Lower lobe of right lung (tissue), 2 donors: ENCODE data around the gene THSD4. TPM values are rescaled to one million over a fixed set of nuclear protein-coding genes. Genes with fewer than 3 reads are reported as not detected.

Source experiments
- ATAC-seq, 2 donors: fragments of 200-7000 bp; cut with Tn5 transposase; one replicate each; pipeline ENCODE4 v1.9.1; 2020 to 2022; ENCODE audit warnings: mild to moderate bottlenecking in 2 of 2, moderate library complexity in 2 of 2
- DNase-seq: peaks from one replicate; pipeline ENCODE4 v3.0.0-alpha.2; 2020
- H3K27ac ChIP-seq: fragments of 200-600 bp; one replicate; pipeline ENCODE4 v1.8.0; 2022
- H3K27me3 ChIP-seq: fragments of 200-600 bp; one replicate; pipeline ENCODE4 v1.8.0; 2022; ENCODE audit warnings: low read depth
- H3K36me3 ChIP-seq: fragments of 200-600 bp; one replicate; pipeline ENCODE4 v1.8.0; 2022; ENCODE audit warnings: mild to moderate bottlenecking
- H3K4me1 ChIP-seq: fragments of 200-600 bp; one replicate; pipeline ENCODE4 v1.8.0; 2022
- H3K4me3 ChIP-seq: fragments of 200-600 bp; one replicate; pipeline ENCODE4 v1.8.0; 2022; ENCODE audit warnings: mild to moderate bottlenecking
- H3K9me3 ChIP-seq: fragments of 200-600 bp; one replicate; pipeline ENCODE4 v1.8.0; 2022
- intact Hi-C: fragments of 100-400 bp; cut with DNase I; formaldehyde crosslinking; loops from one replicate; pipeline ENCODE4 v1.11.0; 2022
- total RNA-seq: library from RNA; stranded (reverse); fragmentation: NEBNext Ultra II Directional; extraction: Animal tissue kit (Norgen Biotek cat#: 25700); gene quantifications from one replicate; pipeline ENCODE4 v1.2.1, GENCODE V29; 2021
- TF ChIP-seq, protein P1 (sequence below): fragments of 200-600 bp; IDR thresholded peaks from one replicate; pipeline ENCODE4 v1.8.0; 2022; ENCODE audit warnings: antibody characterized with exemption, mild to moderate bottlenecking
- donor health status: DM: no; HTN: yes; CAD: no; lungs with severe emphysema.

The THSD4 gene
- total RNA-seq, 1 donor from 2014 or later = 18.2 TPM

DNA sequence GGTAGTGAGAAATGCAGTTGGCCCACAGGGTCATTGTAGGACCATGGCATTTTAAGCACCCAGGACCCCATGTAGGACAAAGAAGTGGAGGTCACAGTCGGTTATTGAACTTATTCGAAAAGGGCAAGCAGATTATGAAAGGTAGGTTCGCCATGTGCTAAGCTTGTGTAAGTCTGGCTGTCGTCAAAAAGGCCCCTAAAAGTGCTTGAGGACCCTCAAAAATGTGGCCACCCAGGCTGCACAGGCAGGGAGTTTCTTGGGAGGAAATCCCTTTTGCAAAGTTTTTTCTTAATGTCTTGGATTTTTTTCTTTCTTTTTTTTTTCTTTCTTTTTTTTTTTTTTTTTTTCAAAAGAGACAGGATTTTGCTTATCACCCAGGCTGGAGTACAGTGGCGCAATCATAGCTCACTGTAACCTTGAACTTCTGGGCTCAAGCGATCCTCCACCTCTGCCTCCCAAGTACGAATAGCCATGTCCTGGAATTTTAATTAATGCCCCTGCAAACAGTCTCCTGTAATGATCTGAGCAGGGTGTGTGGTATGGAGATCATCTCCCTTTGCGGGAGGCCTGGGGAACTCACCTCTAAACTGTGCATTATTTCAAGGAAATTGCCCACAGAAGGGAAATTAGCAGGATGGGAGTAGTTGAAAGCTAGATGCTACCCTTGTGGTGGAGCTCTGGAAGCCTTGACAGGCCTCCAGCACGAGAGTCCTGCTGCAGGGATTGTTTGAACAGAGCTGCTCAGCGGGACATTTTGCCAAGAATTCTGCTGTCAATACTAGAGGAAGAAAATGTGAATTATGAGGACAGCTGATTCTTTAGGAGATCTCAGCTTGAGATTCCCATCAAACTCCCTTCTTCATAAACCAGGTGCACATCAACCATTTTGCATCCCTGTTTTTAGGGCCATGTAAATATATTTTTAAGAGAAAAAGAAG lies 28.4 kb downstream of the THSD4 start:
- Histone ChIP-seq H3K4me3 (no peak overlapping the region), H3K27me3 (no peaks in the 10 kb centered on the region), H3K27ac (no peak overlapping the region), H3K9me3 (no peaks in the 10 kb centered on the region), H3K4me1 (no peaks in the 10 kb centered on the region), H3K36me3 (no peaks in the 10 kb centered on the region)
- ATAC-seq (no peak), DNase-seq (no peak)
- TF ChIP-seq, protein P1, sequence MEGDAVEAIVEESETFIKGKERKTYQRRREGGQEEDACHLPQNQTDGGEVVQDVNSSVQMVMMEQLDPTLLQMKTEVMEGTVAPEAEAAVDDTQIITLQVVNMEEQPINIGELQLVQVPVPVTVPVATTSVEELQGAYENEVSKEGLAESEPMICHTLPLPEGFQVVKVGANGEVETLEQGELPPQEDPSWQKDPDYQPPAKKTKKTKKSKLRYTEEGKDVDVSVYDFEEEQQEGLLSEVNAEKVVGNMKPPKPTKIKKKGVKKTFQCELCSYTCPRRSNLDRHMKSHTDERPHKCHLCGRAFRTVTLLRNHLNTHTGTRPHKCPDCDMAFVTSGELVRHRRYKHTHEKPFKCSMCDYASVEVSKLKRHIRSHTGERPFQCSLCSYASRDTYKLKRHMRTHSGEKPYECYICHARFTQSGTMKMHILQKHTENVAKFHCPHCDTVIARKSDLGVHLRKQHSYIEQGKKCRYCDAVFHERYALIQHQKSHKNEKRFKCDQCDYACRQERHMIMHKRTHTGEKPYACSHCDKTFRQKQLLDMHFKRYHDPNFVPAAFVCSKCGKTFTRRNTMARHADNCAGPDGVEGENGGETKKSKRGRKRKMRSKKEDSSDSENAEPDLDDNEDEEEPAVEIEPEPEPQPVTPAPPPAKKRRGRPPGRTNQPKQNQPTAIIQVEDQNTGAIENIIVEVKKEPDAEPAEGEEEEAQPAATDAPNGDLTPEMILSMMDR = no peak
- intact Hi-C loops = no loop called here

DNA sequence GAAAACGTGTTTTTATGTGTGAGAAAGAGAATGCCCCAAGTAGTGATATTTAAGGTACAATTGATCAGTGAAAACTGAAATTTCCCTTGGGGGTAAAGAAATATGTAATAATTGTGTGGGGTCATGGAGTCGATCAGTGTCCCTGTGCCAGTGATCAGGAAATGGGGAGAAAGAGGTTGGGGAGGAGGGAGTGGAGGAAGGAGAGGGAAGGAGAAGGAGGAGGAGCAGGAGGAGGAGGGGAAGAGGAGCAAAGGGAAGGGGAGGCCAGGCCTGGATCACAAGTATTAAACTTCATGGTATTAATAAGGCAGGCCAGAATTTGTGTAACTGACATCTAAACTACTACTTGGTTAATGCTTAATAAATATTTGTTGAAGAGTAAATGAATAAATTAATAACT lies 30.4 kb downstream of the THSD4 start:
- ATAC-seq (no peak), DNase-seq (no peak)
- Histone ChIP-seq H3K27ac (no peak overlapping the region), H3K36me3 (no peaks in the 10 kb centered on the region), H3K27me3 (no peaks in the 10 kb centered on the region), H3K9me3 (no peaks in the 10 kb centered on the region), H3K4me1 (peaks cover 5% of the 10 kb centered on the region), H3K4me3 (no peak overlapping the region)
- TF ChIP-seq, protein P1 = no peak
- intact Hi-C loops = no loop called here

- TF ChIP-seq, protein P1 = no peak
- H3K27me3 ChIP-seq = no peaks in the 10 kb centered on the region
- DNase-seq = no peak
- H3K9me3 ChIP-seq = no peaks in the 10 kb centered on the region
- H3K4me1 ChIP-seq = peaks cover 5% of the 10 kb centered on the region
- no peak overlapping the region for H3K4me3 ChIP-seq
- intact Hi-C loops = no loop called here
- H3K36me3 ChIP-seq = no peaks in the 10 kb centered on the region
- ATAC-seq = peak in 1 of 2 donors; percentile 49
- H3K27ac ChIP-seq = no peak overlapping the region
Observed at GRCh38 chr15:71146580-71146982, 31.3 kb downstream of the THSD4 start.

GRCh38 chr15:71148048-71148447 lies 32.8 kb downstream of the THSD4 start:
- ATAC-seq (no peak), DNase-seq (no peak)
- Histone ChIP-seq H3K4me1 (peaks cover 5% of the 10 kb centered on the region), H3K4me3 (no peak overlapping the region), H3K27ac (no peak overlapping the region), H3K36me3 (no peaks in the 10 kb centered on the region), H3K27me3 (no peaks in the 10 kb centered on the region), H3K9me3 (no peaks in the 10 kb centered on the region)
- intact Hi-C loops = no loop called here
- TF ChIP-seq, protein P1 = no peak

DNA sequence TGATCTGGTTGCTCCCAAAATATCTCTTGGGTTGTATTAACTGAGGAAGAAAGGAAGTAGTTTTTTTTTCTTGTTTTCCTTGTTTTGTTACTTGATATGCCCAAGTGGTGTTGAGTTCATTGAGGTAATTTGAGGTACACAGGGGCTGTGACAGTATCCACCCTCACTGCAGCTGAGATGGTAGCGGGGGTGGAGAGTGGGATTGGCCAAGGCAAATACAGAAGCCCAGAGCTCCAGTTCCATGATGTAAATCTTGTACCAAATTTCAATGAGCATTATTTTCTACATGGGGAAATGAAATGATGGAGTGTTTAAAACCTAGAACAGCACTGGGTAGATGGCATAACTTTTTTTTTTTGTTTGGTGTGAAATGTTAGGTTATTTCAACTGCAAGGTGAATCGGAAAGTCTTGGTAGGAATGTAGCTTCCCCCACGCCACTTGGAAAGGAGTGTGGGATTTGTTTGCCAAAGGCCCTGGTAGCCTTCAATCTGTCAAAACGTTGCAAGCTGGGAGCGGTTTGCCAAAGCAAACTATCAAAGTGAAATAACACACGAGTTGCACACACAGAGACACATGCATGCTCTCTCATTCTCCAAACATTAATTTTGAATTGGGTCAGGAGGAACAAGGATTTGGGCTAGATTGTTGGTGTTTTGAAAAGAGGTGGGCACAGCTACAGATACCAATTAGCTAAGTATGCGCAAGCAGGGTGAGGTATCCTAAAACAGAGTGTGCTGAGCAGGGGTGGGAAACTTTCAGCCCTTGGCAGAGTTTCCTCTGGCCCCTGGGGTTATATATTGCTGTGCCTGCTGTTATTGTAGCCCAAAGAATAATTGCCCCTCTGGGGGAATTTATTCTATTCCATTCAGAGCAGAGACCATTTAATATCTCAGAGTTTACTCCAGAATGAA lies 34.6 kb downstream of the THSD4 start:
- no peak overlapping the region for H3K4me3 ChIP-seq
- H3K27me3 ChIP-seq = no peaks in the 10 kb centered on the region
- no peaks in the 10 kb centered on the region for H3K36me3 ChIP-seq
- DNase-seq = no peak
- H3K27ac ChIP-seq = no peak overlapping the region
- intact Hi-C loops = no loop called here
- TF ChIP-seq, protein P1 = no peak
- peak in 1 of 2 donors; percentile 45 for ATAC-seq
- no peaks in the 10 kb centered on the region for H3K9me3 ChIP-seq
- peaks cover 5% of the 10 kb centered on the region for H3K4me1 ChIP-seq
